Gastrocnemius medialis (tissue), 4 donors: ENCODE data around the gene ZDHHC14. TPM values are rescaled to one million over a fixed set of nuclear protein-coding genes. Genes with fewer than 3 reads are reported as not detected.
"Not testable (repeated sequence)": the region's sequence is repeated elsewhere in the genome, so short reads cannot be mapped to it uniquely, and the experiment has no call there.

Experiments
- ATAC-seq, 2 donors: fragments of 150-250 bp; one replicate each; pipeline ENCODE4 v1.9.1; 2016
- DNase-seq, 2 donors: peaks; one replicate each; pipeline ENCODE4 v3.0.0-alpha.2; 2019
- H3K27ac ChIP-seq, 4 donors: fragments of 200-600 bp; sonication (generic); 1 replicate in 1 of 4; 2 replicates in 3 of 4; pipeline ENCODE4 v1.5.1; 2016 to 2018; ENCODE audit warnings: mild to moderate bottlenecking in 2 of 4, moderate library complexity in 1 of 4
- H3K27me3 ChIP-seq, 3 donors: fragments of 200-600 bp; sonication (generic) in 2 of 3; 1 replicate in 1 of 3; 2 replicates in 2 of 3; pipeline versions ENCODE4 v1.5.1 to v1.6.0; 2016 to 2019; ENCODE audit warnings: mild to moderate bottlenecking in 1 of 3, moderate library complexity in 1 of 3
- H3K36me3 ChIP-seq, 2 donors: fragments of 200-600 bp; sonication (generic) in 1 of 2; one replicate each; pipeline ENCODE4 v1.5.1; 2017 to 2018
- H3K4me1 ChIP-seq, 2 donors: fragments of 200-600 bp; sonication (generic) in 1 of 2; one replicate each; pipeline ENCODE4 v1.5.1; 2016 to 2017; ENCODE audit warnings: mild to moderate bottlenecking in 2 of 2
- H3K4me3 ChIP-seq, 4 donors: fragments of 200-600 bp; sonication (generic) in 3 of 4; 1 replicate in 1 of 4; 2 replicates in 3 of 4; pipeline ENCODE4 v1.5.1; 2016 to 2019; ENCODE audit warnings: mild to moderate bottlenecking in 2 of 4
- H3K9me3 ChIP-seq, 3 donors: fragments of 200-600 bp; sonication (generic) in 2 of 3; 1 replicate in 1 of 3; 2 replicates in 2 of 3; pipeline ENCODE4 v1.5.1; 2016 to 2019
- POLR2A ChIP-seq, 2 donors: fragments of 450-650 bp; IDR thresholded peaks; one replicate each; pipeline ENCODE4 v1.6.1; 2017; ENCODE audit warnings: antibody characterized with exemption in 2 of 2, mild to moderate bottlenecking in 2 of 2, moderate library complexity in 2 of 2
- in situ Hi-C, 4 donors: fragments of 200-750 bp; cut with MboI; loops; one replicate each; pipeline versions ENCODE4 v1.15.0 to v1.8.0; 2017; ENCODE audit warnings: low sequenced_read_pairs in 4 of 4
- intact Hi-C: fragments of 100-400 bp; cut with DNase I; formaldehyde crosslinking; loops from one replicate; pipeline ENCODE4 v1.15.1; 2023; ENCODE audit warnings: low total_unique reads
- total RNA-seq, 4 donors: library from RNA; depleted of rRNA; stranded (reverse); fragments of >200 nt; gene quantifications; one replicate each; pipeline versions ENCODE4 v1.1.0 to v1.2.3, GENCODE V29; 2016
- TF ChIP-seq, protein P1 (sequence below), 5 experiments: fragments of 450-650 bp in 3 of 5; fragments of 200-600 bp in 2 of 5; sonication (generic) in 2 of 5; IDR thresholded peaks in 4 of 5; conservative IDR thresholded peaks in 1 of 5; 1 replicate in 4 of 5; 2 replicates in 1 of 5; pipeline ENCODE4 v1.5.1; 2016 to 2019; ENCODE audit warnings: antibody characterized with exemption in 5 of 5, mild to moderate bottlenecking in 3 of 5, moderate library complexity in 3 of 5

The ZDHHC14 gene
- total RNA-seq, 4 donors from 2014 or later = 3.7 to 7.7 (median 5.9) TPM

DNA sequence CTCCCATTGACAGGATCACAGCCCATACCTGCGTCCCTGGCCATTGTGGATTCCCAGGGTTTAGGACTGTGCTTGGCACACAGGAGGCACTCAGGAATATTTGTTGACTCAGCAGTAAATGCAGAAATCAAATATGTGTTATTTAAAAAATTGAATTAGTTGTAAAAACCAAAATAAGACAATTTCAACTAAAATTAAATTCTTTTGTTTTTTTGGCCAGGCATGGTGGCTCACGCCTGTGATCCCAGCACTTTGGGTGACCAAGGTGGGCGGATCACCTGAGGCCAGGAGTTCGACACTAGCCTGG, 85.3 kb downstream of the ZDHHC14 start:
- TF ChIP-seq, protein P1, sequence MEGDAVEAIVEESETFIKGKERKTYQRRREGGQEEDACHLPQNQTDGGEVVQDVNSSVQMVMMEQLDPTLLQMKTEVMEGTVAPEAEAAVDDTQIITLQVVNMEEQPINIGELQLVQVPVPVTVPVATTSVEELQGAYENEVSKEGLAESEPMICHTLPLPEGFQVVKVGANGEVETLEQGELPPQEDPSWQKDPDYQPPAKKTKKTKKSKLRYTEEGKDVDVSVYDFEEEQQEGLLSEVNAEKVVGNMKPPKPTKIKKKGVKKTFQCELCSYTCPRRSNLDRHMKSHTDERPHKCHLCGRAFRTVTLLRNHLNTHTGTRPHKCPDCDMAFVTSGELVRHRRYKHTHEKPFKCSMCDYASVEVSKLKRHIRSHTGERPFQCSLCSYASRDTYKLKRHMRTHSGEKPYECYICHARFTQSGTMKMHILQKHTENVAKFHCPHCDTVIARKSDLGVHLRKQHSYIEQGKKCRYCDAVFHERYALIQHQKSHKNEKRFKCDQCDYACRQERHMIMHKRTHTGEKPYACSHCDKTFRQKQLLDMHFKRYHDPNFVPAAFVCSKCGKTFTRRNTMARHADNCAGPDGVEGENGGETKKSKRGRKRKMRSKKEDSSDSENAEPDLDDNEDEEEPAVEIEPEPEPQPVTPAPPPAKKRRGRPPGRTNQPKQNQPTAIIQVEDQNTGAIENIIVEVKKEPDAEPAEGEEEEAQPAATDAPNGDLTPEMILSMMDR (IDR thresholded peaks at IDR 0.05 in 4 of 5, conservative IDR thresholded peaks at IDR 0.05 in 1 of 5) = no peak
- TF ChIP-seq POLR2A (IDR thresholded peaks at IDR 0.05) = no peak
- DNase-seq = no peak
- in situ Hi-C loops = no loop called here
- peaks cover 4 to 7% of the 10 kb centered on the region in 2 donors for H3K4me1 ChIP-seq
- no peaks in the 10 kb centered on the region for H3K36me3 ChIP-seq
- H3K27me3 ChIP-seq = no peaks in the 10 kb centered on the region
- intact Hi-C loops = no loop called here
- ATAC-seq = no peak
- H3K27ac ChIP-seq = no peak overlapping the region
- H3K4me3 ChIP-seq = no peak overlapping the region
- H3K9me3 ChIP-seq = no peaks in the 10 kb centered on the region

DNA sequence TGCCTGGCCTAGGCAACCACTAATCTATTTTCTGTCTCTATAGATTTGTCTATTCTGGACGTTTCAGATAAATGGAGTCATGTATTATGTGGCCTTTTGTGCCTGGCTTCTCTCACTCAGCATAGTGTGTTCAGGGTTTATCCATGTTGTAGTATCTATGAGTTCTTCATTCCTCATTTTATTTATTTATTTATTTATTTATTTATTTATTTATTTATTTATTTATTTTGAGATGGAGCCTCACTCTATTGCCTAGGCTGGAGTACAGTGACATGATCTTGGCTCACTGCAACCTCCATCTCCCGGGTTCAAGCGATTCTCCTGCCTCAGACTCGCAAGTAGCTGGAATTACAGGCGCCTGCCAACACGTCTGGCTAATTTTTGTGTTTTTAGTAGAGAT, 86.3 kb downstream of the ZDHHC14 start:
- H3K4me1 ChIP-seq, H3K27me3 ChIP-seq, DNase-seq, in situ Hi-C loops, H3K27ac ChIP-seq, H3K9me3 ChIP-seq, H3K4me3 ChIP-seq, intact Hi-C loops, H3K36me3 ChIP-seq, ATAC-seq: not testable (repeated sequence)

DNA sequence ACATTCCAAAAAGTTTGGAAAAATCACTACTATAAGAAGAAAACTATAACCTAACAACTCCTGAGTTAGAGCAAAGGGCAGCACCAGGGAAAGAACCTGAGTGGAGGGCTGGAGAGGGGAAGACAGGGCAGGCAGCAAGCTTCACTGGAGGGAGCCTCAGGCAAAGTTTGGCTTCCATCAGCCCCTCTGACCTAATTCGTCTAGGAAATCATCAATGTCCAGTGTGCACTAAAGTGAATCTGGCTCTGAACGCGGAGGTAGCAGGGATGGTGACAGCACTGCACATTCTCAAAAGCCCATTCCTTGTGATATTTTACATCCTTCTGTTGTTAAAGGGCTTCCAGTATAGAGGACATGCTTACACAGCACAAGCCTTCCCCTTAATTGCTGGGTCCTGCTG, 87.1 kb downstream of the ZDHHC14 start:
- no peaks in the 10 kb centered on the region for H3K9me3 ChIP-seq
- DNase-seq (no peak), ATAC-seq (no peak)
- no peaks in the 10 kb centered on the region for H3K36me3 ChIP-seq
- intact Hi-C loops = no loop called here
- no peak overlapping the region for H3K27ac ChIP-seq
- H3K4me1 ChIP-seq = peaks cover 0 to 7% of the 10 kb centered on the region in 2 donors
- TF ChIP-seq, protein P1 (IDR thresholded peaks at IDR 0.05 in 4 of 5, conservative IDR thresholded peaks at IDR 0.05 in 1 of 5) = no peak
- no peaks in the 10 kb centered on the region for H3K27me3 ChIP-seq
- no peak overlapping the region for H3K4me3 ChIP-seq
- in situ Hi-C loops = no loop called here

DNA sequence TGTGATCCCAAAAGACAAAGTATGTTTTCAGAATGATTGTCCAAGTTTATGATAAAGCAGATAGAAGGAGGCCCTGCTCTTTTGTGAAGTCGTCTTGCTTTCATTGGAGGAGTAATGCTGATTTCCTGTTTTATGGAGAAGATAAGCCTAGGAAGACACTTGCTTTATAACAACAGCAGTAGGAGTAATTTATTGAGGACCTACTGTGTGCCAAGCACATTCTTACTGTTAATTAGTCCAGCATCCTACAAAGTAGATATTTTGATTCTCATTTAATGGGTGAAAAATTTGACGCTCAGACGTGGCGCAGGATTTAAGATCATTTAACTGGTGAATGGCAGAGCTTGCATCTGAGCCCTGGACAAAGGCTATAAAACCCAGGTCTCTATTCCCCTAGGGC, 87.6 kb downstream of the ZDHHC14 start:
- no peak overlapping the region for H3K4me3 ChIP-seq
- intact Hi-C loops = no loop called here
- H3K27me3 ChIP-seq = no peaks in the 10 kb centered on the region
- in situ Hi-C loops = no loop called here
- H3K36me3 ChIP-seq = no peaks in the 10 kb centered on the region
- H3K9me3 ChIP-seq = no peaks in the 10 kb centered on the region
- H3K4me1 ChIP-seq = peaks cover 0 to 7% of the 10 kb centered on the region in 2 donors
- no peak for ATAC-seq
- TF ChIP-seq, protein P1 (IDR thresholded peaks at IDR 0.05 in 4 of 5, conservative IDR thresholded peaks at IDR 0.05 in 1 of 5) = no peak
- TF ChIP-seq POLR2A (IDR thresholded peaks at IDR 0.05) = no peak
- no peak for DNase-seq
- no peak overlapping the region for H3K27ac ChIP-seq

DNA sequence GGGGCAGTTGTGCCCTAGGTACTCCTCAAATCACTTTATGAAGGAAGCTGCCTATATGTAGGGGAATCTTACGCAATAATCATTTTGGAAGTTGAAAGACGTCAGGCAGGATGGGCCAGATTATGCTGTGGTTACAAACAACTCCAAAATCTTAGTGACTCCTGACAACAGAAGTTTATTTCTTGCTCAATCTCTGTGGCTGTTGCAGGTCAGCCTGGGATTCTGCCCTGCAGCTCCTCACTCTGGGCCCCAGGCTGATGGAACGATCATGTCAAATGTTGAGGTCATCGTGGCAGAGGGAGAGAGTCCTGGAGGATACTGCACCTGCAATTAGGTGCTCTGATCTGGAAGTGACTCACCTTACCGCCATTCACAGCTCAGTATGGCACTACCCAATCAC, 88.4 kb downstream of the ZDHHC14 start:
- no peak for ATAC-seq
- TF ChIP-seq, protein P1 (IDR thresholded peaks at IDR 0.05 in 4 of 5, conservative IDR thresholded peaks at IDR 0.05 in 1 of 5) = no peak
- no peak for TF ChIP-seq POLR2A (IDR thresholded peaks at IDR 0.05)

More for the DNA sequence above, 88.4 kb downstream of the ZDHHC14 start:
- in situ Hi-C loops (no loop called here), intact Hi-C loops (no loop called here)
- Histone ChIP-seq H3K4me3 (no peak overlapping the region), H3K4me1 (peaks cover 0 to 7% of the 10 kb centered on the region in 2 donors), H3K27ac (no peak overlapping the region), H3K27me3 (no peaks in the 10 kb centered on the region), H3K36me3 (no peaks in the 10 kb centered on the region), H3K9me3 (no peaks in the 10 kb centered on the region)
- no peak for DNase-seq
